ENCODE results near the gene PAN3. TPM values are rescaled to one million over a fixed set of nuclear protein-coding genes. Genes with fewer than 3 reads are reported as not detected.

Gene PAN3
- total and polyA plus RNA-seq, 8 donors, result 24.1 to 63.2 (median 55.2) TPM

GRCh38 chr13:28204043-28204442 is 65.7 kb downstream of the PAN3 start:
- Histone ChIP-seq H3K36me3 (peaks cover 0 to 21% of the 10 kb centered on the region in 2 donors), H3K4me3 (no peak overlapping the region), H3K27me3 (no peaks in the 10 kb centered on the region), H3K4me1 (no peaks in the 10 kb centered on the region), H3K27ac (no peak overlapping the region), H3K9me3 (no peaks in the 10 kb centered on the region)
- no peak for DNase-seq
- no peak for ATAC-seq
- TF ChIP-seq, protein P1, sequence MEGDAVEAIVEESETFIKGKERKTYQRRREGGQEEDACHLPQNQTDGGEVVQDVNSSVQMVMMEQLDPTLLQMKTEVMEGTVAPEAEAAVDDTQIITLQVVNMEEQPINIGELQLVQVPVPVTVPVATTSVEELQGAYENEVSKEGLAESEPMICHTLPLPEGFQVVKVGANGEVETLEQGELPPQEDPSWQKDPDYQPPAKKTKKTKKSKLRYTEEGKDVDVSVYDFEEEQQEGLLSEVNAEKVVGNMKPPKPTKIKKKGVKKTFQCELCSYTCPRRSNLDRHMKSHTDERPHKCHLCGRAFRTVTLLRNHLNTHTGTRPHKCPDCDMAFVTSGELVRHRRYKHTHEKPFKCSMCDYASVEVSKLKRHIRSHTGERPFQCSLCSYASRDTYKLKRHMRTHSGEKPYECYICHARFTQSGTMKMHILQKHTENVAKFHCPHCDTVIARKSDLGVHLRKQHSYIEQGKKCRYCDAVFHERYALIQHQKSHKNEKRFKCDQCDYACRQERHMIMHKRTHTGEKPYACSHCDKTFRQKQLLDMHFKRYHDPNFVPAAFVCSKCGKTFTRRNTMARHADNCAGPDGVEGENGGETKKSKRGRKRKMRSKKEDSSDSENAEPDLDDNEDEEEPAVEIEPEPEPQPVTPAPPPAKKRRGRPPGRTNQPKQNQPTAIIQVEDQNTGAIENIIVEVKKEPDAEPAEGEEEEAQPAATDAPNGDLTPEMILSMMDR (IDR thresholded peaks at IDR 0.05), result no peak
- intact Hi-C loops (cut with DNase I), result no loop called here

- ATAC-seq (no peak), DNase-seq (no peak)
- no peak overlapping the region for H3K27ac ChIP-seq
- H3K4me1 ChIP-seq, result no peaks in the 10 kb centered on the region
- no peak overlapping the region for H3K4me3 ChIP-seq
- H3K27me3 ChIP-seq, result no peaks in the 10 kb centered on the region
- H3K9me3 ChIP-seq, result no peaks in the 10 kb centered on the region
- peaks cover 0 to 21% of the 10 kb centered on the region in 2 donors for H3K36me3 ChIP-seq
- intact Hi-C loops (cut with DNase I), result no loop called here
- TF ChIP-seq, protein P1 (IDR thresholded peaks at IDR 0.05), result no peak
These were observed 66.5 kb downstream of the PAN3 start for GRCh38 chr13:28204690-28205443.

GRCh38 chr13:28218679-28219078 is 80.3 kb downstream of the PAN3 start:
- Histone ChIP-seq H3K36me3 (peaks cover 0 to 5% of the 10 kb centered on the region in 2 donors), H3K4me3 (no peak overlapping the region), H3K27me3 (no peaks in the 10 kb centered on the region), H3K4me1 (no peaks in the 10 kb centered on the region), H3K27ac (no peak overlapping the region), H3K9me3 (no peaks in the 10 kb centered on the region)
- intact Hi-C loops (cut with DNase I), result no loop called here
- TF ChIP-seq, protein P1 (IDR thresholded peaks at IDR 0.05), result no peak
- DNase-seq (no peak), ATAC-seq (no peak)

GRCh38 chr13:28219408-28220099 is 81.2 kb downstream of the PAN3 start:
- intact Hi-C loops (cut with DNase I), result no loop called here
- Histone ChIP-seq H3K4me1 (no peaks in the 10 kb centered on the region), H3K27ac (no peak overlapping the region), H3K36me3 (peaks cover 0 to under 1% of the 10 kb centered on the region in 2 donors), H3K4me3 (no peak overlapping the region), H3K9me3 (no peaks in the 10 kb centered on the region), H3K27me3 (no peaks in the 10 kb centered on the region)
- no peak for ATAC-seq
- TF ChIP-seq, protein P1 (IDR thresholded peaks at IDR 0.05), result no peak
- DNase-seq, result no peak

- Histone ChIP-seq H3K36me3 (no peaks in the 10 kb centered on the region), H3K27ac (no peak overlapping the region), H3K9me3 (no peaks in the 10 kb centered on the region), H3K4me1 (no peaks in the 10 kb centered on the region), H3K4me3 (no peak overlapping the region), H3K27me3 (no peaks in the 10 kb centered on the region)
- DNase-seq (no peak), ATAC-seq (no peak)
- TF ChIP-seq, protein P1 (IDR thresholded peaks at IDR 0.05), result no peak
- intact Hi-C loops (cut with DNase I), result no loop called here
These were observed 81.8 kb downstream of the PAN3 start for GRCh38 chr13:28220166-28220565.
